Psoas muscle (tissue), 8 donors: ENCODE data around the gene PHC2. TPM values are rescaled to one million over a fixed set of nuclear protein-coding genes. Genes with fewer than 3 reads are reported as not detected.

Experiments used
- ATAC-seq, 4 donors: fragments of 200-7000 bp; cut with Tn5 transposase; one replicate each; pipeline ENCODE4 v1.9.1; 2020; ENCODE audit warnings: moderate library complexity in 3 of 4, mild to moderate bottlenecking in 2 of 4
- DNase-seq, 2 donors: peaks; one replicate each; pipeline ENCODE4 v3.0.0-alpha.2; 2020
- H3K27ac ChIP-seq: fragments of 200-600 bp; one replicate; pipeline ENCODE4 v1.8.0; 2022
- H3K27me3 ChIP-seq, 3 donors: fragments of 200-600 bp in 1 of 3; one replicate each; pipeline versions ENCODE4 v1.6.1 to v1.8.0; 2013 to 2022; ENCODE audit warnings: low read length in 2 of 3, mild to moderate bottlenecking in 2 of 3, moderate library complexity in 1 of 3; ENCODE audit not compliant: insufficient read depth in 3 of 3
- H3K36me3 ChIP-seq, 2 donors: fragments of 200-600 bp in 1 of 2; one replicate each; pipeline versions ENCODE4 v1.6.1 to v1.8.0; 2013 to 2022; ENCODE audit warnings: low read depth in 1 of 2, mild to moderate bottlenecking in 1 of 2, moderate library complexity in 1 of 2; ENCODE audit not compliant: insufficient read depth in 1 of 2
- H3K4me1 ChIP-seq: fragments of 200-600 bp; one replicate; pipeline ENCODE4 v1.8.0; 2022
- H3K4me3 ChIP-seq: fragments of 200-600 bp; one replicate; pipeline ENCODE4 v1.8.0; 2022; ENCODE audit warnings: mild to moderate bottlenecking
- H3K9me3 ChIP-seq: fragments of 200-600 bp; one replicate; pipeline ENCODE4 v1.8.0; 2022
- WGBS, 3 donors: extraction: QIAGEN DNeasy Blood & Tissue Kit; methylation state at CpG; one replicate each; pipeline versions ENCODE4 v1.1.6 to v1.1.7; 2013; 5-methylcytosine and 5-hydroxymethylcytosine counted together
- intact Hi-C, 2 donors: fragments of 100-400 bp; cut with DNase I; formaldehyde crosslinking; loops; one replicate each; pipeline versions ENCODE4 v1.11.0 to v1.14.2; 2022
- polyA plus RNA-seq, 3 donors: library from polyadenylated mRNA; stranded (reverse); fragments of 200-250 nt; gene quantifications; one replicate each; pipeline ENCODE4 v1.2.3, GENCODE V29; 2013
- total RNA-seq, 4 donors: library from RNA; stranded (reverse); fragmentation: NEBNext Ultra II Directional in 2 of 4; extraction: Animal tissue kit (Norgen Biotek cat#: 25700) in 2 of 4; gene quantifications; one replicate each; pipeline versions ENCODE4 v1.2.1 to v1.2.4, GENCODE V29; 2021 to 2023
- TF ChIP-seq, protein P1 (sequence below): fragments of 200-600 bp; IDR thresholded peaks from one replicate; pipeline ENCODE4 v1.8.0; 2022; ENCODE audit warnings: antibody characterized with exemption
- donor health status: healthy with polysubstance abuse.
- donor health status: DM: no; HTN: no; CAD: no; lungs with moderate emphysema.
- donor health status: Bipolar disorder and iron deficiency.
- donor health status: healthy.
- donor health status: DM: yes; HTN: yes; CAD: no.
- donor health status: DM: no; HTN: no; CAD: no.
- donor health status: DM: no; HTN: no; CAD: no.
- donor health status: DM: yes; HTN: yes; CAD: no.

The PHC2 gene
- total and polyA plus RNA-seq, 7 donors = 74.1 to 427 (median 338) TPM

DNA sequence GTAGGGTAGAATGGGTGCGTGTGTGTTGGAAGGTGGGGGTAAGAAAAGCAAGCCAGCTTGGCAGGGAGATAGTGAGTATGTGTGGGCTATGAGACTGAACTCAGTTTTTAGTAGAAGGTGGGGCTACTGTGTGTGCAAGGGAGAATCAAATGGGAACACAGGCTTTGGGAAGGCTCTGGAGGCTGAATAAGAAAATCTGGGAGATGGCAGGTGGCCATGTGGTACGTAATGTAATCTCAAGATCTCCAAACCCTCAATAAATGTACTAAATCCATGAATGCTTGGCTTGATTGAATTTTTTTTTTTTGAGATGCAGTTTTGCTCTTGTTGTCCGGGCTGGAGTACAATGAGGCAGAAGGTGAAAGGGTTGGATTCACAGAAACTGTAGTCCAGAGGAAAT lies 38.1 kb upstream of the PHC2 start:
- H3K27me3 ChIP-seq = no peaks in the 10 kb centered on the region
- H3K9me3 ChIP-seq = no peaks in the 10 kb centered on the region
- DNase-seq (no peak), ATAC-seq (no peak)
- peaks cover 23% of the 10 kb centered on the region for H3K4me1 ChIP-seq
- TF ChIP-seq, protein P1, sequence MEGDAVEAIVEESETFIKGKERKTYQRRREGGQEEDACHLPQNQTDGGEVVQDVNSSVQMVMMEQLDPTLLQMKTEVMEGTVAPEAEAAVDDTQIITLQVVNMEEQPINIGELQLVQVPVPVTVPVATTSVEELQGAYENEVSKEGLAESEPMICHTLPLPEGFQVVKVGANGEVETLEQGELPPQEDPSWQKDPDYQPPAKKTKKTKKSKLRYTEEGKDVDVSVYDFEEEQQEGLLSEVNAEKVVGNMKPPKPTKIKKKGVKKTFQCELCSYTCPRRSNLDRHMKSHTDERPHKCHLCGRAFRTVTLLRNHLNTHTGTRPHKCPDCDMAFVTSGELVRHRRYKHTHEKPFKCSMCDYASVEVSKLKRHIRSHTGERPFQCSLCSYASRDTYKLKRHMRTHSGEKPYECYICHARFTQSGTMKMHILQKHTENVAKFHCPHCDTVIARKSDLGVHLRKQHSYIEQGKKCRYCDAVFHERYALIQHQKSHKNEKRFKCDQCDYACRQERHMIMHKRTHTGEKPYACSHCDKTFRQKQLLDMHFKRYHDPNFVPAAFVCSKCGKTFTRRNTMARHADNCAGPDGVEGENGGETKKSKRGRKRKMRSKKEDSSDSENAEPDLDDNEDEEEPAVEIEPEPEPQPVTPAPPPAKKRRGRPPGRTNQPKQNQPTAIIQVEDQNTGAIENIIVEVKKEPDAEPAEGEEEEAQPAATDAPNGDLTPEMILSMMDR = no peak
- H3K4me3 ChIP-seq = no peak overlapping the region
- intact Hi-C loops = loop anchor here (2.0 to 10.0 kb wide), 6 partner anchors 102 to 352 kb away; no protein-coding TSS in a partner anchor
- 85 to 89% (median 86%) methylated on average over 3 of the region's 3 CpGs for WGBS, 3 donors
- no peaks in the 10 kb centered on the region for H3K36me3 ChIP-seq
- H3K27ac ChIP-seq = no peak overlapping the region

DNA sequence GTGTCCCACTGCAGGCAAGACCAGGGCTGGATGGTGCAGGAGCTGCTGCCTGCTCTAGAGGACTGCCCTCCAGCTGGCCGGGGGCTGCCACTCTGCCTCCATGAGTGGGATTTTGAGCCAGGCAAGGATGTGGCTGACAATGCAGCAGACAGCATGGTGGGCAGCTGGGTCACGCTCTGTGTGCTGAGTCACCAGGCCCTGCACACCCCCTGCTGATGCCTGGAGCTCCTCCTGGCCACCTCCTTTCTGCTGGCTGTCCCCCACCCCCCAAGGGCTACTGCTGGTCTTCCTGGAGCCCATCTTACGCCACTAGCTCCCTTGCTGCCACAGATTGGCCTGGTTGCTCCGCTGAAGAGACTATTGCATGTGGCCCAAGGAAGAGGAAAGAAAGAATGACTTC lies 37.6 kb upstream of the PHC2 start:
- intact Hi-C loops = loop anchor here (2.0 to 10.0 kb wide), 6 partner anchors 101 to 351 kb away; no protein-coding TSS in a partner anchor

DNA sequence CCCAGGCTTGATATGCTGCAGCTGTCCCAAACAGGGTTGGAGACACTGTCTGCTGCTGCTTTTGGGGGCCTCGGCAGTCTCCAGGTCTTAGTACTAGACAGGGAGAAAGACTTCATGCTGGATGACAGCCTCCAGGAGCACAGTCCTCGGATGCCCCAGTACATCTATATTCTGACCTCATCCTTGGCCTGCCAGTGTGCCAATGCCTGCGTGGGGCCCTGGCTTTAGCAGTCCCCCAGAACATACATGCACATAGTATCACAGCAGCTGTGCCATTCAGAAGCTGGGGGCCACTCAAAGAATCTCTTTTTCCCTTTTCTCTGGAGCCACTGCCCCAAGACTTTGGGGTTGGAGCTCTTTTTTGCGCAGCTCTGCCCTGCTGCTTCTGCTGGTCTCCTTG lies 37.1 kb upstream of the PHC2 start:
- intact Hi-C loops = loop anchor here (2.0 to 10.0 kb wide), 6 partner anchors 101 to 351 kb away; no protein-coding TSS in a partner anchor
- Histone ChIP-seq H3K4me3 (no peak overlapping the region), H3K36me3 (no peaks in the 10 kb centered on the region), H3K9me3 (no peaks in the 10 kb centered on the region), H3K4me1 (peaks cover 18% of the 10 kb centered on the region), H3K27ac (no peak overlapping the region), H3K27me3 (no peaks in the 10 kb centered on the region)
- no peak for ATAC-seq
- DNase-seq = no peak
- TF ChIP-seq, protein P1 = no peak
- 68 to 73% (median 69%) methylated on average over 4 of the region's 4 CpGs for WGBS, 3 donors

More for the DNA sequence above, 37.6 kb upstream of the PHC2 start:
- Histone ChIP-seq H3K27ac (no peak overlapping the region), H3K27me3 (no peaks in the 10 kb centered on the region), H3K9me3 (no peaks in the 10 kb centered on the region), H3K4me1 (peaks cover 19% of the 10 kb centered on the region), H3K4me3 (no peak overlapping the region), H3K36me3 (no peaks in the 10 kb centered on the region)
- 90 to 95% (median 93%) methylated on average over 4 of the region's 4 CpGs for WGBS, 3 donors
- DNase-seq (no peak), ATAC-seq (no peak)
- TF ChIP-seq, protein P1 = no peak

DNA sequence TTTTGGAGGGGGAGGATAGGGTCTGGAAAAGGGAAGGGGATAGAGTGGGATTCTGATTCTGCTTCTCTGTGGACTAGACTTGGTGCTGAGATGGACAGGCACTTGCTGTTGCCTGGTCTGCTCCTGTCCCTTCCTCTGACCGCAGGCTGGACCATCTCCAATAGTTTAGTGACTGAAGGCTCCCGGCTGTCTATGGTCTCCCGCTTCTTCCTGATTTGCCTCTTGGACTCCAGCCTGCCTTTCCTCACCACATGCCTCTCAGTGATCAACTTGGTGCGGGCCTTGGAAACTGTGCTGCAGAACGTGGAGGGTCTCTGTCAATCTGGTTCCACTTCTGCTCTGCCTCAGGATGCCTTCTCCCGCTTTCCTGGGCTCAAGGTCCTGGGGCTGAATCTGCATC lies 35.3 kb upstream of the PHC2 start:
- TF ChIP-seq, protein P1 = no peak
- Histone ChIP-seq H3K27ac (no peak overlapping the region), H3K27me3 (no peaks in the 10 kb centered on the region), H3K4me1 (peaks cover 21% of the 10 kb centered on the region), H3K4me3 (no peak overlapping the region), H3K9me3 (no peaks in the 10 kb centered on the region), H3K36me3 (no peaks in the 10 kb centered on the region)
- intact Hi-C loops = loop anchor here (5.0 to 10.0 kb wide), 5 partner anchors 99 to 349 kb away; no protein-coding TSS in a partner anchor
- WGBS, 3 donors = 25 to 33% (median 29%) methylated on average over 6 of the region's 6 CpGs
- no peak for DNase-seq
- peak in 3 of 4 donors; percentile 52 to 76 (median 63) for ATAC-seq

DNA sequence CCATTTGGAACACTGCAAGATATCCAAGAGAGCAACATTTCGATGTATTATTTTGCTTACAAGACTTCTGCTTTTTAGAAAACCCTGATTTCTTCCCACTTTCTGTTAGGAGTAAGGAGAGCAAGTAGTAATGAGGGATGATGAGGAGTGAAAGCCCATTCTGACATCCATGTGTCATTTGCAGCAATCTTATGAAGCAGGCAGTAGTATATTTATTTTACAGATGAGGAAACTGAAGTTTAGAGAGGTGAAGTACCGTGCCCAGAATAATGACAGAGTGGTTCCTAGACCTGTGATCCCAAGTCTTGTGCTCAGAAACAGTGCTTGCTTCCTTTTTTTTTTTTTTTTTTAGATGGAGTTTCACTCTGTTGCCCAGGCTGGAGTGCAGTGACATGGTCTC lies 34.4 kb upstream of the PHC2 start:
- ATAC-seq (no peak), DNase-seq (no peak)
- TF ChIP-seq, protein P1 = no peak
- Histone ChIP-seq H3K36me3 (no peaks in the 10 kb centered on the region), H3K9me3 (no peaks in the 10 kb centered on the region), H3K27ac (no peak overlapping the region), H3K4me3 (no peak overlapping the region), H3K27me3 (no peaks in the 10 kb centered on the region), H3K4me1 (peaks cover 22% of the 10 kb centered on the region)
- intact Hi-C loops = loop anchor here (5.0 to 10.0 kb wide), 5 partner anchors 98 to 348 kb away; no protein-coding TSS in a partner anchor
- WGBS, 3 donors = 92 to 97% (median 92%) methylated on average over 2 of the region's 2 CpGs
